ENCODE results near the gene MTX1.
"Not testable (repeated sequence)": the region's sequence is repeated elsewhere in the genome, so short reads cannot be mapped to it uniquely, and the experiment has no call there.

MTX1 gene

GRCh38 chr1:155241069-155241679 lies 32.7 kb downstream of the MTX1 start:
- DNase-seq (ENCODE audit: low read depth), result peak; percentile 41

GRCh38 chr1:155241841-155242264 lies 33.4 kb downstream of the MTX1 start:
- no peak for DNase-seq (ENCODE audit: low read depth)

GRCh38 chr1:155242805-155243358 lies 34.4 kb downstream of the MTX1 start:
- no peak for DNase-seq (ENCODE audit: low read depth)

- peak; percentile 83 for DNase-seq (ENCODE audit: low read depth)
Observed at GRCh38 chr1:155244368-155245162, 36.1 kb downstream of the MTX1 start.

GRCh38 chr1:155245163-155245524 lies 36.6 kb downstream of the MTX1 start:
- no peak for DNase-seq (ENCODE audit: low read depth)

- DNase-seq (ENCODE audit: low read depth), result not testable (repeated sequence)
Observed at GRCh38 chr1:155246796-155247195, 38.3 kb downstream of the MTX1 start.

GRCh38 chr1:155247667-155248553 lies 39.4 kb downstream of the MTX1 start:
- no peak for DNase-seq (ENCODE audit: low read depth)

GRCh38 chr1:155250246-155250632 lies 41.7 kb downstream of the MTX1 start:
- no peak for DNase-seq (ENCODE audit: low read depth)

- DNase-seq (ENCODE audit: low read depth), result peak; percentile 96
Observed at GRCh38 chr1:155250633-155251449, 42.3 kb downstream of the MTX1 start.

- no peak for DNase-seq (ENCODE audit: low read depth)
Observed at GRCh38 chr1:155251566-155251965, 43.1 kb downstream of the MTX1 start.

- DNase-seq (ENCODE audit: low read depth), result no peak
Observed at GRCh38 chr1:155253208-155253607, 44.7 kb downstream of the MTX1 start.

GRCh38 chr1:155253797-155254196 lies 45.3 kb downstream of the MTX1 start:
- no peak for DNase-seq (ENCODE audit: low read depth)

- DNase-seq (ENCODE audit: low read depth), result no peak
Observed at GRCh38 chr1:155254228-155254713, 45.8 kb downstream of the MTX1 start.

- DNase-seq (ENCODE audit: low read depth), result no peak
Observed at GRCh38 chr1:155254714-155255242, 46.3 kb downstream of the MTX1 start.

- DNase-seq (ENCODE audit: low read depth), result peak; percentile 54
Observed at GRCh38 chr1:155255243-155256007, 46.9 kb downstream of the MTX1 start, which contains the start of gene ENTREP3. ENTREP3 (minus strand) TSS chr1:155255483; CDS start chr1:155254877, 606 bp downstream.

GRCh38 chr1:155256058-155256852 lies 47.8 kb downstream of the MTX1 start:
- no peak for DNase-seq (ENCODE audit: low read depth)

- no peak for DNase-seq (ENCODE audit: low read depth)
Observed at GRCh38 chr1:155260276-155260675, 51.8 kb downstream of the MTX1 start.

- no peak for DNase-seq (ENCODE audit: low read depth)
Observed at GRCh38 chr1:155261493-155261851, 53.0 kb downstream of the MTX1 start.

All from stimulated activated CD8-positive, alpha-beta memory T cell treated with anti-CD3 and anti-CD28 coated beads, Interleukin-15, amount 100 ng/mL, for 1 hour (primary cell).